OCI-LY3 (cell line): ENCODE data around the gene DPP6.

Experiments
- EZH2phosphoT487 ChIP-seq: fragments of 200-600 bp; shearing (Covaris generic); IDR thresholded peaks from 2 replicates; pipeline ENCODE4 v1.6.1; 2018; ENCODE audit warnings: antibody characterized with exemption, mixed run types, low read depth
- TF ChIP-seq, protein P1 (sequence below): fragments of 200-600, 300-600 bp; sonication (generic); IDR thresholded peaks from 2 replicates; pipeline ENCODE4 v1.5.1; 2014; ENCODE audit warnings: antibody characterized with exemption, low read length, low read depth

- TF ChIP-seq, protein P1, sequence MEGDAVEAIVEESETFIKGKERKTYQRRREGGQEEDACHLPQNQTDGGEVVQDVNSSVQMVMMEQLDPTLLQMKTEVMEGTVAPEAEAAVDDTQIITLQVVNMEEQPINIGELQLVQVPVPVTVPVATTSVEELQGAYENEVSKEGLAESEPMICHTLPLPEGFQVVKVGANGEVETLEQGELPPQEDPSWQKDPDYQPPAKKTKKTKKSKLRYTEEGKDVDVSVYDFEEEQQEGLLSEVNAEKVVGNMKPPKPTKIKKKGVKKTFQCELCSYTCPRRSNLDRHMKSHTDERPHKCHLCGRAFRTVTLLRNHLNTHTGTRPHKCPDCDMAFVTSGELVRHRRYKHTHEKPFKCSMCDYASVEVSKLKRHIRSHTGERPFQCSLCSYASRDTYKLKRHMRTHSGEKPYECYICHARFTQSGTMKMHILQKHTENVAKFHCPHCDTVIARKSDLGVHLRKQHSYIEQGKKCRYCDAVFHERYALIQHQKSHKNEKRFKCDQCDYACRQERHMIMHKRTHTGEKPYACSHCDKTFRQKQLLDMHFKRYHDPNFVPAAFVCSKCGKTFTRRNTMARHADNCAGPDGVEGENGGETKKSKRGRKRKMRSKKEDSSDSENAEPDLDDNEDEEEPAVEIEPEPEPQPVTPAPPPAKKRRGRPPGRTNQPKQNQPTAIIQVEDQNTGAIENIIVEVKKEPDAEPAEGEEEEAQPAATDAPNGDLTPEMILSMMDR: no peak
- TF ChIP-seq EZH2phosphoT487: no peak
These were observed 714.9 kb downstream of the DPP6 start for GRCh38 chr7:154767142-154767541.
